MCF 10A (cell line): Measurements from ENCODE around the gene CFAP299. TPM values are rescaled to one million over a fixed set of nuclear protein-coding genes. Genes with fewer than 3 reads are reported as not detected.

Experiments
- BruUV-seq: library from RNA; stranded (reverse); fragments of 400-500 nt; replicated peaks from 2 replicates; lab custom pipeline; 2021; lab: Mats Ljungman, UMichigan
- CTCF ChIA-PET: fragments of 300-600 bp; sonication (Branson Sonifier 250); formaldehyde crosslinking; extraction: SDS; loops from one replicate; lab custom pipeline; 2021; ENCODE audit warnings: antibody characterized with exemption, inconsistent platforms; lab: Yijun Ruan, JAX
- POLR2A ChIA-PET: fragments of 300-600, 350-650 bp; sonication (Branson Sonifier 250); formaldehyde crosslinking; extraction: SDS; loops from one replicate; lab custom pipeline; 2020; ENCODE audit warnings: antibody characterized with exemption, inconsistent platforms; lab: Yijun Ruan, JAX
- DNase-seq: peaks from one replicate; pipeline ENCODE4 v3.0.0-alpha.2; 2018; ENCODE audit not compliant: unreplicated experiment
- H3K27ac Mint-ChIP-seq: one replicate; pipeline ENCODE4 v1.8.0; 2022; ENCODE audit warnings: mild to moderate bottlenecking, low read depth, mixed read lengths; ENCODE audit not compliant: unreplicated experiment
- H3K27me3 Mint-ChIP-seq: one replicate; pipeline ENCODE4 v1.8.0; 2022; ENCODE audit warnings: mixed read lengths; ENCODE audit not compliant: insufficient read depth, unreplicated experiment
- H3K36me3 Mint-ChIP-seq: one replicate; pipeline ENCODE4 v1.8.0; 2022; ENCODE audit warnings: mild to moderate bottlenecking, moderate library complexity, mixed read lengths; ENCODE audit not compliant: insufficient read depth, unreplicated experiment
- H3K4me1 Mint-ChIP-seq: one replicate; pipeline ENCODE4 v1.8.0; 2022; ENCODE audit warnings: mixed read lengths; ENCODE audit not compliant: insufficient read depth, unreplicated experiment
- H3K4me3 Mint-ChIP-seq: one replicate; pipeline ENCODE4 v1.8.0; 2022; ENCODE audit warnings: mild to moderate bottlenecking, moderate library complexity, mixed read lengths; ENCODE audit not compliant: unreplicated experiment
- H3K9me3 Mint-ChIP-seq: one replicate; pipeline ENCODE4 v1.8.0; 2022; ENCODE audit warnings: mixed read lengths; ENCODE audit not compliant: unreplicated experiment
- intact Hi-C: fragments of 100-400 bp; cut with micrococcal nuclease; formaldehyde crosslinking; loops from 2 replicates; pipeline ENCODE4 v1.14.1; 2022
- total RNA-seq: library from RNA; stranded (reverse); gene quantifications from 2 replicates; pipeline ENCODE4 v1.2.3, GENCODE V29; 2022
- TF ChIP-seq, protein P1 (sequence below): fragments of 200-600 bp; IDR thresholded peaks from one replicate; pipeline ENCODE4 v1.8.0; 2022; ENCODE audit warnings: antibody characterized with exemption, mild to moderate bottlenecking; ENCODE audit not compliant: unreplicated experiment

CFAP299 gene
- total RNA-seq, 1 experiment from 2014 or later = 0.33 TPM

DNA sequence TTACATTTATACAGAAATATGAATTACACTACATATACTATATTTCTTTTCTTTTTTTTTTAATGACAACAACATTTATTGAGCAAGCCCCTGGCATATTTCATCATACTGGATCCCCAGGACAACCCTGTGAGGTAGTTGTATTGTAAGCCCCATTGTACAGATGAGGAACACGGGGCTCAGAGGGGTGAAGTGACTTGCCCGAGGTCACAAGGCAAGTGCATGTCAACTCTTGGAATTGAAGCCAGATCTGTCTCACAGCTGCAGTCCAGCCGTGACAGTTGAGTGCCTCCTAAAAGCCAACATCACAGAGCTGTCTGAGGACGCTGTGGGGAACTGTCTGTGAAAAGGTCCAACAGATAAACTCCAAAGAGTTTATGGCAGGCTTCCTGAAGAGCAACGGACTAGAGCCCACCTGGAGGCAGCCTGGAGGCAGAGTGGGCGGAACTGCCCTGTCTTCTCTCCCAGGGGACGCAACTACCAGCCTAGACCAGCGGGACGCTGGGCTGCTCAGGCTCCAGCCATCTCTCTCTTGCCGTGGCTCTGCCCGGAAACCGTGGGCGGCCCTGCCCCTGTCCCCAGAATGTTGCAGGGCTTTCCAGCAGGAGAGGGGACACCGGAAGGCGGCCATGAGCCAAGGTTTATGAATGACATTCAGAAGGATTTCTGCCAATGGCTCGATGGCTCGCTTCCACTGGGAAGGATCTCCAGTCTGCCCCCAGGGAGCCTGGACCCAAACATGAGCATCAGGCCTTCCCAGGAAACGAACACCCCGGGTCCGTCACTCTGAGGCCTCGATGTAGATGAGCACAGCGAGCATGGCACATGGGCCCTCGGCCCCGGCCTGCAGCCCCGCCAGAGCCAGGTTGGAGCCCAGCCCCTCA lies 50.1 kb downstream of the CFAP299 start:
- CTCF ChIA-PET = no interaction called here
- intact Hi-C loops = no loop called here
- no peak for DNase-seq
- H3K36me3 Mint-ChIP-seq = no peaks in the 10 kb centered on the region
- BruUV-seq = no TSS peak
- H3K9me3 Mint-ChIP-seq = peaks cover 6% of the 10 kb centered on the region
- POLR2A ChIA-PET = interaction anchor here (0.6 kb wide), 1 partner anchor 23 kb away, joined by 3 read pairs; no protein-coding TSS in a partner anchor
- H3K4me1 Mint-ChIP-seq = no peaks in the 10 kb centered on the region
- no peak overlapping the region for H3K4me3 Mint-ChIP-seq
- TF ChIP-seq, protein P1, sequence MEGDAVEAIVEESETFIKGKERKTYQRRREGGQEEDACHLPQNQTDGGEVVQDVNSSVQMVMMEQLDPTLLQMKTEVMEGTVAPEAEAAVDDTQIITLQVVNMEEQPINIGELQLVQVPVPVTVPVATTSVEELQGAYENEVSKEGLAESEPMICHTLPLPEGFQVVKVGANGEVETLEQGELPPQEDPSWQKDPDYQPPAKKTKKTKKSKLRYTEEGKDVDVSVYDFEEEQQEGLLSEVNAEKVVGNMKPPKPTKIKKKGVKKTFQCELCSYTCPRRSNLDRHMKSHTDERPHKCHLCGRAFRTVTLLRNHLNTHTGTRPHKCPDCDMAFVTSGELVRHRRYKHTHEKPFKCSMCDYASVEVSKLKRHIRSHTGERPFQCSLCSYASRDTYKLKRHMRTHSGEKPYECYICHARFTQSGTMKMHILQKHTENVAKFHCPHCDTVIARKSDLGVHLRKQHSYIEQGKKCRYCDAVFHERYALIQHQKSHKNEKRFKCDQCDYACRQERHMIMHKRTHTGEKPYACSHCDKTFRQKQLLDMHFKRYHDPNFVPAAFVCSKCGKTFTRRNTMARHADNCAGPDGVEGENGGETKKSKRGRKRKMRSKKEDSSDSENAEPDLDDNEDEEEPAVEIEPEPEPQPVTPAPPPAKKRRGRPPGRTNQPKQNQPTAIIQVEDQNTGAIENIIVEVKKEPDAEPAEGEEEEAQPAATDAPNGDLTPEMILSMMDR = no peak
- H3K27me3 Mint-ChIP-seq = no peaks in the 10 kb centered on the region
- H3K27ac Mint-ChIP-seq = no peak overlapping the region

DNA sequence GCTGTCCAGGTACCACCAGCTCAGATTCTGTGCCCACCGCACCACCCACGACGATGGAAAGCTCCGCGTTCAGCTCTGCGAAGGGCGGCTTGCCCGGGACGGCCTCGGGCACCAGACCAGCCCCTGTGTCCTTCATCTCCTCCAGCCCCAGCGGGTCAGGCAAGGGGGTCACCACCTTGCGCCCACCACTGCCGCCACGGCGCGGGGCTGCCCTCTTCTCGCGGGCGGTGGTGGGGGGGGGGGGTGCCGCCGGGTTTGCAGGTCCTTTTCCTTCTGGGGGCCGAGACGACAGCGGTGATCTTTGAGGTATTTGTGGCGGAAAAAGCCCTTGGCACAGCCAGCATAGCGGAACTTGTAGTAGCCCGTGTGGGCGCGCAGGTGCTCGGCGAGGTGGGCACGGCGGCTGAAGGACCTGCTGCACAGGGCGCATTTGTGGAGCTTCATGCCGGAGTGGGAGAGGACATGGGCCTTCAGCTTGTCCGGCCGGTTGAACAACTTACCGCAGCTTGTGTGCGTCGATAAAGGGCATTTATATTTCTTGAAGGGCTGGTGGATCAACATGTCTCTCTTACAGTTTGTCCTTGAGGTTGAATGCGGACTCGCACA lies 50.9 kb downstream of the CFAP299 start:
- Mint-ChIP-seq H3K9me3 (no peaks in the 10 kb centered on the region), H3K36me3 (no peaks in the 10 kb centered on the region), H3K27me3 (no peaks in the 10 kb centered on the region), H3K4me1 (no peaks in the 10 kb centered on the region), H3K27ac (no peak overlapping the region), H3K4me3 (no peak overlapping the region)
- DNase-seq = no peak
- TF ChIP-seq, protein P1 = no peak
- BruUV-seq = no TSS peak
- POLR2A ChIA-PET = no interaction called here
- intact Hi-C loops = no loop called here
- CTCF ChIA-PET = interaction anchor here (0.6 kb wide), 1 partner anchor 655 kb away, joined by 3 read pairs; no protein-coding TSS in a partner anchor

DNA sequence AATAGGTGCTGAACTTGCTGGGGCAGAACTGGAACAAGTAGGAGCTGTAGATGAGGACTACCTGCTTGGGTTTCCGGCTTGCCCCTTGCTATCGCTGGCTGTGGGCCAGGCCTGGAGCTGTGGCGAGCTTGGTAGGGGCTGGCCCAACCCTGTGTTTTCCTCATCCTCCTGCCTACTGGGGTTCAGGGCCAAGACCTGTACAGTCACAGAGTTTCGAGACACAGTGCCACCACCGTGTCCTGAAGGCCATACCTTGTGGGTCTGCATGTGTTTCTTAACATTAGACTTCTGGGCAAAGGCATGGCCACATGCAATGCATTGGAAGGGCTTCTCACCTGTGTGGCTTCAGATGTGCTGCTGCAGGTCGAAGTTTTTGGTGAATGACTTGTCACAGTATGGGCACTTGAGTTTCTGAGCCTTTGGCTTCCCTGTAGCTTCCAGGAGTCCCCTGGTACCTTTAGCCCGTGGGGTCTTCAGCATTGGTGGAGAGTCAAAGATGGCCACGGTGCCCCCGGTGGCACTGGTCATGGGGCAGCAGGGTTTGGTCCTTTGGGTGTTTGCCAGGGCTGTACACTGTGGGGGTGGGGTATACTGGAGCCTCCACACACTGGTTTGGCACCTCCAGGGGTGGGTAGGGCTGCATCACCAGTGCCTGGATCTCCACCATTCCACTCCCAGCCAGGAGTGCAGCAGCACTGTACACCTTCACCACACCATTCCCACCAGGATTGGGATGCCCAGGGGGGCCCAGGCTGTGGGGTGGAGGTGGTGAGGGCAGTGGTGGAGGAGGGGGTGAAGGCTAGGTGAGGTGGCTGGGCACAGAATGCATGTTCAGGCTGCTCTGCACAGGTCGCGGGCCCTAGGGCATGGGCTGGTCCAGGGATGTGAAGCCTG lies 52.1 kb downstream of the CFAP299 start:
- DNase-seq = no peak
- no TSS peak for BruUV-seq
- H3K27me3 Mint-ChIP-seq = no peaks in the 10 kb centered on the region
- H3K36me3 Mint-ChIP-seq = no peaks in the 10 kb centered on the region
- ChIA-PET CTCF (interaction anchor here (0.6 kb wide), 1 partner anchor 653 kb away, joined by 3 read pairs; no protein-coding TSS in a partner anchor), POLR2A (no interaction called here)
- TF ChIP-seq, protein P1 = no peak
- no peak overlapping the region for H3K27ac Mint-ChIP-seq
- H3K9me3 Mint-ChIP-seq = no peaks in the 10 kb centered on the region
- intact Hi-C loops = no loop called here
- H3K4me1 Mint-ChIP-seq = no peaks in the 10 kb centered on the region
- no peak overlapping the region for H3K4me3 Mint-ChIP-seq
